Nephron progenitor cell (in vitro differentiated cells): Measurements from ENCODE around the gene NR1H4.
"Not testable (repeated sequence)": the region's sequence is repeated elsewhere in the genome, so short reads cannot be mapped to it uniquely, and the experiment has no call there.

Source experiments
- DNase-seq: peaks from one replicate; pipeline ENCODE4 v3.0.0; 2021
- H3K27ac Mint-ChIP-seq: 2 replicates; pipeline ENCODE4 v1.8.0; 2021; ENCODE audit warnings: mild to moderate bottlenecking, moderate library complexity, mixed read lengths
- H3K27me3 Mint-ChIP-seq: 2 replicates; pipeline ENCODE4 v1.8.0; 2021; ENCODE audit warnings: mild to moderate bottlenecking, low read depth, mixed read lengths; ENCODE audit not compliant: poor library complexity
- H3K36me3 Mint-ChIP-seq: 2 replicates; pipeline ENCODE4 v1.8.0; 2021; ENCODE audit warnings: low read depth, mixed read lengths
- H3K4me1 Mint-ChIP-seq: 2 replicates; pipeline ENCODE4 v1.8.0; 2021; ENCODE audit warnings: mixed read lengths
- H3K4me3 Mint-ChIP-seq: 2 replicates; pipeline ENCODE4 v1.8.0; 2021; ENCODE audit warnings: mild to moderate bottlenecking, moderate library complexity, mixed read lengths
- H3K9me3 Mint-ChIP-seq: 2 replicates; pipeline ENCODE4 v1.8.0; 2021; ENCODE audit warnings: mild to moderate bottlenecking, moderate library complexity, mixed read lengths
- TF ChIP-seq, protein P1 (sequence below): fragments of 200-600 bp; sonication (generic); IDR thresholded peaks from 2 replicates; pipeline ENCODE4 v1.5.0; 2021; ENCODE audit warnings: antibody characterized with exemption

Gene NR1H4

GRCh38 chr12:100498141-100498540 is 24.5 kb downstream of the NR1H4 start:
- TF ChIP-seq, protein P1, sequence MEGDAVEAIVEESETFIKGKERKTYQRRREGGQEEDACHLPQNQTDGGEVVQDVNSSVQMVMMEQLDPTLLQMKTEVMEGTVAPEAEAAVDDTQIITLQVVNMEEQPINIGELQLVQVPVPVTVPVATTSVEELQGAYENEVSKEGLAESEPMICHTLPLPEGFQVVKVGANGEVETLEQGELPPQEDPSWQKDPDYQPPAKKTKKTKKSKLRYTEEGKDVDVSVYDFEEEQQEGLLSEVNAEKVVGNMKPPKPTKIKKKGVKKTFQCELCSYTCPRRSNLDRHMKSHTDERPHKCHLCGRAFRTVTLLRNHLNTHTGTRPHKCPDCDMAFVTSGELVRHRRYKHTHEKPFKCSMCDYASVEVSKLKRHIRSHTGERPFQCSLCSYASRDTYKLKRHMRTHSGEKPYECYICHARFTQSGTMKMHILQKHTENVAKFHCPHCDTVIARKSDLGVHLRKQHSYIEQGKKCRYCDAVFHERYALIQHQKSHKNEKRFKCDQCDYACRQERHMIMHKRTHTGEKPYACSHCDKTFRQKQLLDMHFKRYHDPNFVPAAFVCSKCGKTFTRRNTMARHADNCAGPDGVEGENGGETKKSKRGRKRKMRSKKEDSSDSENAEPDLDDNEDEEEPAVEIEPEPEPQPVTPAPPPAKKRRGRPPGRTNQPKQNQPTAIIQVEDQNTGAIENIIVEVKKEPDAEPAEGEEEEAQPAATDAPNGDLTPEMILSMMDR, result no peak
- Mint-ChIP-seq H3K27ac (no peak overlapping the region), H3K36me3 (no peaks in the 10 kb centered on the region), H3K4me3 (no peak overlapping the region), H3K9me3 (no peaks in the 10 kb centered on the region), H3K27me3 (peaks cover 9% of the 10 kb centered on the region), H3K4me1 (peaks cover 10% of the 10 kb centered on the region)
- no peak for DNase-seq

- Mint-ChIP-seq H3K27me3 (peaks cover 6% of the 10 kb centered on the region), H3K4me1 (peaks cover 10% of the 10 kb centered on the region), H3K36me3 (no peaks in the 10 kb centered on the region), H3K4me3 (no peak overlapping the region), H3K27ac (no peak overlapping the region), H3K9me3 (no peaks in the 10 kb centered on the region)
- TF ChIP-seq, protein P1, result no peak
- no peak for DNase-seq
Observed at GRCh38 chr12:100499416-100499815, 25.8 kb downstream of the NR1H4 start.

GRCh38 chr12:100502718-100503117 is 29.1 kb downstream of the NR1H4 start:
- H3K4me1 Mint-ChIP-seq, H3K27ac Mint-ChIP-seq, H3K27me3 Mint-ChIP-seq, H3K9me3 Mint-ChIP-seq, DNase-seq, H3K4me3 Mint-ChIP-seq, H3K36me3 Mint-ChIP-seq: not testable (repeated sequence)

DNA sequence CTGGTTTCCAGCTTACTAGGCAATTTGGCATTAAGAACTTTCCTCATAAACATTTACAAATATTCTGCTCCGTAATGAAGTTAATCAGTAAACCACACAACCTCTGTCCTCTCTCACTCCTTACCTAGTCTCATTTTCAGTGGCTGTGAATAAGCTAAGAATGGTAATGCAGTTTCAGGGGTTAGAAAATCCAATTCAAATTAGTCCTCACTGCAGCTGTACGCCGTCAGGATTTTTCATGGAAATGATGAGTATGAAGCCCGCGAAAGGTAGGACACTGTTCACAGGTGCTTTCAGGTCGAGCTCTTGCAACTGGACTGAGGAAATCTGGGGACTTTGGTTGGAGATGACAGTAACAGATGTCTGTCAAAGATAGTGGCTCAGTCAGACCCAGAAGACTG is 29.6 kb downstream of the NR1H4 start:
- H3K36me3 Mint-ChIP-seq, result no peaks in the 10 kb centered on the region
- H3K27me3 Mint-ChIP-seq, result peaks cover 4% of the 10 kb centered on the region
- no peak for DNase-seq
- TF ChIP-seq, protein P1, result no peak
- no peaks in the 10 kb centered on the region for H3K9me3 Mint-ChIP-seq
- no peak overlapping the region for H3K27ac Mint-ChIP-seq
- no peak overlapping the region for H3K4me3 Mint-ChIP-seq
- no peaks in the 10 kb centered on the region for H3K4me1 Mint-ChIP-seq

GRCh38 chr12:100504804-100505203 is 31.1 kb downstream of the NR1H4 start:
- Mint-ChIP-seq H3K36me3 (no peaks in the 10 kb centered on the region), H3K4me3 (no peak overlapping the region), H3K27me3 (peaks cover 7% of the 10 kb centered on the region), H3K27ac (no peak overlapping the region), H3K9me3 (no peaks in the 10 kb centered on the region), H3K4me1 (no peaks in the 10 kb centered on the region)
- TF ChIP-seq, protein P1, result no peak
- DNase-seq, result no peak

- Mint-ChIP-seq H3K27me3 (peaks cover 15% of the 10 kb centered on the region), H3K27ac (no peak overlapping the region), H3K4me1 (no peaks in the 10 kb centered on the region), H3K9me3 (no peaks in the 10 kb centered on the region), H3K4me3 (no peak overlapping the region), H3K36me3 (no peaks in the 10 kb centered on the region)
- no peak for DNase-seq
- TF ChIP-seq, protein P1, result no peak
Observed at GRCh38 chr12:100508751-100509150, 35.1 kb downstream of the NR1H4 start.
